Retina (tissue), 1 donor: ENCODE data around the gene TDRD9.
"Not testable (repeated sequence)": the region's sequence is repeated elsewhere in the genome, so short reads cannot be mapped to it uniquely, and the experiment has no call there.

Experiments
- DNase-seq: peaks from one replicate; pipeline ENCODE4 v3.0.0-alpha.2; 2016

TDRD9 gene

GRCh38 chr14:103923863-103924262, 4.4 kb upstream of the TDRD9 start:
- DNase-seq = peak; percentile 31

- DNase-seq = no peak
Observed at GRCh38 chr14:103925316-103925715, 2.9 kb upstream of the TDRD9 start.

GRCh38 chr14:103927566-103927965, 690 bp upstream of the TDRD9 start:
- no peak for DNase-seq

- DNase-seq = no peak
Observed at GRCh38 chr14:103930051-103930604, 1.9 kb downstream of the TDRD9 start.

GRCh38 chr14:103931422-103931821, 3.2 kb downstream of the TDRD9 start:
- no peak for DNase-seq

GRCh38 chr14:103932791-103933490, 4.7 kb downstream of the TDRD9 start:
- no peak for DNase-seq

GRCh38 chr14:103935102-103935501, 6.8 kb downstream of the TDRD9 start:
- DNase-seq = no peak

GRCh38 chr14:103941462-103941861, 13.2 kb downstream of the TDRD9 start:
- DNase-seq = no peak

GRCh38 chr14:103941973-103942736, 13.9 kb downstream of the TDRD9 start, which contains the start of gene RD3L:
TSS of gene RD3L (minus strand) at chr14:103942529. CDS start at chr14:103941695, 834 bp downstream.
- DNase-seq = no peak

GRCh38 chr14:103943673-103944072, 15.4 kb downstream of the TDRD9 start:
- peak; percentile 60 for DNase-seq

- no peak for DNase-seq
Observed at GRCh38 chr14:103946975-103947374, 18.7 kb downstream of the TDRD9 start.

GRCh38 chr14:103948442-103948841, 20.2 kb downstream of the TDRD9 start:
- no peak for DNase-seq

- no peak for DNase-seq
Observed at GRCh38 chr14:103949131-103949790, 21.0 kb downstream of the TDRD9 start.

- DNase-seq = peak; percentile 84
Observed at GRCh38 chr14:103960457-103961055, 32.3 kb downstream of the TDRD9 start.

GRCh38 chr14:103961928-103962578, 33.8 kb downstream of the TDRD9 start:
- no peak for DNase-seq

GRCh38 chr14:103966631-103967030, 38.4 kb downstream of the TDRD9 start:
- no peak for DNase-seq

- no peak for DNase-seq
Observed at GRCh38 chr14:103969961-103970360, 41.7 kb downstream of the TDRD9 start.

- no peak for DNase-seq
Observed at GRCh38 chr14:103973354-103973753, 45.1 kb downstream of the TDRD9 start.

- no peak for DNase-seq
Observed at GRCh38 chr14:103974575-103974974, 46.3 kb downstream of the TDRD9 start.

GRCh38 chr14:103980623-103981238, 52.5 kb downstream of the TDRD9 start:
- DNase-seq = not testable (repeated sequence)

GRCh38 chr14:103984196-103984595, 55.9 kb downstream of the TDRD9 start:
- DNase-seq = no peak

- no peak for DNase-seq
Observed at GRCh38 chr14:103989034-103989433, 60.8 kb downstream of the TDRD9 start.
